IMR-90 (cell line): ENCODE data around the gene RC3H1. TPM values are rescaled to one million over a fixed set of nuclear protein-coding genes. Genes with fewer than 3 reads are reported as not detected.

ENCODE experiments used
- ATAC-seq: fragments of 200-7000 bp; cut with Tn5 transposase; 2 replicates; pipeline ENCODE4 v1.9.1; 2020; ENCODE audit warnings: low read depth, mild to moderate bottlenecking, moderate library complexity
- BruUV-seq: library from RNA; stranded (reverse); fragments of 400-500 nt; replicated peaks from 2 replicates; lab custom pipeline; 2021; lab: Mats Ljungman, UMichigan
- CTCF ChIA-PET: fragments of 300-600 bp; formaldehyde crosslinking; extraction: SDS; loops from one replicate; lab custom pipeline; 2021; ENCODE audit warnings: antibody characterized with exemption; lab: Yijun Ruan, JAX
- POLR2A ChIA-PET: fragments of 300-600 bp; sonication (Branson Sonifier 250); formaldehyde crosslinking; loops from one replicate; lab custom pipeline; 2022; ENCODE audit warnings: antibody characterized with exemption; ENCODE audit not compliant: unreplicated experiment; lab: Charles Lee
- DNase-seq: peaks from one replicate; pipeline ENCODE4 v3.0.0; 2013
- H2AFZ ChIP-seq: replicated peaks from 2 replicates; pipeline ENCODE3; 2013; ENCODE audit warnings: low read length, mild to moderate bottlenecking; ENCODE audit not compliant: poor library complexity
- H2AK5ac ChIP-seq: 2 replicates; pipeline ENCODE4 v1.6.1; 2013; ENCODE audit warnings: low read depth, low read length, inconsistent platforms
- H2AK9ac ChIP-seq: replicated peaks from 2 replicates; pipeline ENCODE3; 2013; ENCODE audit warnings: mild to moderate bottlenecking, low read depth, low read length, moderate library complexity; ENCODE audit not compliant: poor library complexity
- H2BK120ac ChIP-seq: 2 replicates; pipeline ENCODE4 v1.6.1; 2013; ENCODE audit warnings: low read depth, low read length, inconsistent platforms
- H2BK15ac ChIP-seq: 3 replicates; pipeline ENCODE4 v1.6.1; 2013; ENCODE audit warnings: low read depth, low read length, inconsistent platforms
- H2BK20ac ChIP-seq: 2 replicates; pipeline ENCODE4 v1.6.1; 2013; ENCODE audit warnings: low read depth, mild to moderate bottlenecking, inconsistent platforms, low read length, moderate library complexity
- H2BK5ac ChIP-seq: 2 replicates; pipeline ENCODE4 v1.6.1; 2013; ENCODE audit warnings: mild to moderate bottlenecking, low read depth, low read length, inconsistent platforms; ENCODE audit not compliant: poor library complexity, severe bottlenecking
- H3K14ac ChIP-seq: replicated peaks from 2 replicates; pipeline ENCODE4 v1.6.1; 2013; ENCODE audit warnings: low read depth, low read length, inconsistent platforms
- H3K18ac ChIP-seq: 2 replicates; pipeline ENCODE4 v1.6.1; 2013; ENCODE audit warnings: low read depth, low read length, control low read depth
- H3K23ac ChIP-seq: 2 replicates; pipeline ENCODE4 v1.6.1; 2013; ENCODE audit warnings: low read depth, low read length, inconsistent platforms
- H3K27ac ChIP-seq: 2 replicates; pipeline ENCODE4 v1.5.1; 2013; ENCODE audit warnings: mild to moderate bottlenecking, control low read depth, low read length; ENCODE audit not compliant: insufficient read depth
- H3K27me3 ChIP-seq: 2 replicates; pipeline ENCODE4 v1.6.1; 2013; ENCODE audit warnings: low read length; ENCODE audit not compliant: control insufficient read depth, insufficient read depth
- H3K36me3 ChIP-seq: 2 replicates; pipeline ENCODE4 v1.6.1; 2013; ENCODE audit warnings: low read length, mixed read lengths; ENCODE audit not compliant: control insufficient read depth, insufficient read depth
- H3K4ac ChIP-seq: 2 replicates; pipeline ENCODE4 v1.6.1; 2013; ENCODE audit warnings: low read depth, low read length, inconsistent platforms
- H3K4me1 ChIP-seq: 2 replicates; pipeline ENCODE4 v1.6.1; 2013; ENCODE audit warnings: low read length, mixed read lengths; ENCODE audit not compliant: control insufficient read depth, insufficient read depth
- H3K4me2 ChIP-seq: 2 replicates; pipeline ENCODE4 v1.6.1; 2013; ENCODE audit warnings: low read depth, mild to moderate bottlenecking, control low read depth, low read length, moderate library complexity
- H3K4me3 ChIP-seq: 2 replicates; pipeline ENCODE4 v1.5.1; 2013; ENCODE audit warnings: low read depth, mild to moderate bottlenecking, control low read depth, low read length, moderate library complexity; ENCODE audit not compliant: insufficient read depth
- H3K56ac ChIP-seq: 2 replicates; pipeline ENCODE4 v1.6.1; 2013; ENCODE audit warnings: low read length, inconsistent platforms; ENCODE audit not compliant: insufficient read depth; ENCODE audit errors: extremely low read depth
- H3K79me1 ChIP-seq, 2 experiments: 2 replicates each; pipeline ENCODE4 v1.6.1; 2013; ENCODE audit warnings: low read length in 2 of 2, inconsistent platforms in 1 of 2, low read depth in 1 of 2
- H3K9ac ChIP-seq: 2 replicates; pipeline ENCODE4 v1.6.1; 2013; ENCODE audit warnings: low read depth, low read length, control low read depth
- H3K9me1 ChIP-seq: 2 replicates; pipeline ENCODE4 v1.6.1; 2013; ENCODE audit warnings: low read length, inconsistent platforms; ENCODE audit not compliant: insufficient read depth
- H3K9me3 ChIP-seq: 2 replicates; pipeline ENCODE4 v1.6.1; 2013; ENCODE audit warnings: low read length; ENCODE audit not compliant: control insufficient read depth, insufficient read depth
- H4K20me1 ChIP-seq: 2 replicates; pipeline ENCODE4 v1.6.1; 2013; ENCODE audit warnings: low read length, inconsistent platforms; ENCODE audit not compliant: insufficient read depth
- H4K5ac ChIP-seq: 2 replicates; pipeline ENCODE4 v1.6.1; 2013; ENCODE audit warnings: mild to moderate bottlenecking, low read depth, low read length, control low read depth
- H4K8ac ChIP-seq, 2 experiments: 2 replicates each; pipeline ENCODE4 v1.6.1; 2013; ENCODE audit warnings: low read depth in 2 of 2, low read length in 2 of 2, control low read depth in 1 of 2, inconsistent platforms in 1 of 2
- H4K91ac ChIP-seq: 2 replicates; pipeline ENCODE4 v1.6.1; 2013; ENCODE audit warnings: low read depth, low read length, inconsistent platforms; ENCODE audit not compliant: insufficient read depth
- CEBPB ChIP-seq: IDR thresholded peaks from 2 replicates; pipeline ENCODE4 v1.6.1; 2012; ENCODE audit warnings: low read depth, low read length, improper control_type of control experiment
- CHD1 ChIP-seq: IDR thresholded peaks from 2 replicates; pipeline ENCODE4 v1.6.1; 2012; ENCODE audit warnings: low read depth, low read length, improper control_type of control experiment
- CTCF ChIP-seq: conservative IDR thresholded peaks from 2 replicates; pipeline ENCODE4 v1.5.1; 2012; ENCODE audit warnings: mild to moderate bottlenecking, low read depth, low read length, improper control_type of control experiment
- ELK1 ChIP-seq: fragments of 150-350 bp; IDR thresholded peaks from 2 replicates; pipeline ENCODE4 v1.6.1; 2016; ENCODE audit warnings: low read depth, mild to moderate bottlenecking, low read length, moderate library complexity, borderline replicate concordance
- FOS ChIP-seq: fragments of 150-350 bp; IDR thresholded peaks from 2 replicates; pipeline ENCODE4 v1.6.1; 2016; ENCODE audit warnings: low read depth, low read length
- MAFK ChIP-seq: IDR thresholded peaks from 2 replicates; pipeline ENCODE4 v1.6.1; 2012; ENCODE audit warnings: low read depth, low read length, improper control_type of control experiment
- MAZ ChIP-seq: IDR thresholded peaks from 2 replicates; pipeline ENCODE4 v1.6.1; 2012; ENCODE audit warnings: low read depth, mild to moderate bottlenecking, low read length, improper control_type of control experiment, moderate library complexity, borderline replicate concordance
- MXI1 ChIP-seq: IDR thresholded peaks from 2 replicates; pipeline ENCODE4 v1.6.1; 2012; ENCODE audit warnings: low read depth, mild to moderate bottlenecking, low read length, moderate library complexity, borderline replicate concordance
- NFE2L2 ChIP-seq: fragments of 150-350 bp; IDR thresholded peaks from 2 replicates; pipeline ENCODE4 v1.6.1; 2016; ENCODE audit warnings: low read depth, mild to moderate bottlenecking, low read length
- POLR2A ChIP-seq: IDR thresholded peaks from 2 replicates; pipeline ENCODE4 v1.6.1; 2012; ENCODE audit warnings: mild to moderate bottlenecking, low read depth, low read length
- RCOR1 ChIP-seq: IDR thresholded peaks from 2 replicates; pipeline ENCODE4 v1.6.1; 2012; ENCODE audit warnings: mild to moderate bottlenecking, low read length, improper control_type of control experiment; ENCODE audit not compliant: insufficient replicate concordance
- RFX5 ChIP-seq: IDR thresholded peaks from 2 replicates; pipeline ENCODE4 v1.8.0; 2012; ENCODE audit warnings: low read depth, mild to moderate bottlenecking, low read length, moderate library complexity
- SMC3 ChIP-seq: fragments of 150-350 bp; IDR thresholded peaks from 2 replicates; pipeline ENCODE4 v1.6.1; 2016; ENCODE audit warnings: low read depth, mild to moderate bottlenecking, antibody characterized with exemption, low read length, moderate library complexity
- USF2 ChIP-seq: fragments of 150-350 bp; IDR thresholded peaks from 2 replicates; pipeline ENCODE4 v1.6.1; 2017; ENCODE audit warnings: mild to moderate bottlenecking, antibody characterized with exemption, low read length, low read depth
- WGBS, 2 experiments: methylation state at CpG; one replicate each; pipeline versions ENCODE4 v1.1.5 to v1.1.7; 2013; ENCODE audit warnings: missing lambda C conversion rate in 2 of 2; ENCODE audit not compliant: insufficient read length in 1 of 2; ENCODE audit errors: extremely low coverage in 2 of 2; 5-methylcytosine and 5-hydroxymethylcytosine counted together
- dilution Hi-C: fragments of 300-500 bp; cut with HindIII; formaldehyde crosslinking; loops from one replicate; pipeline ENCODE4 v1.14.3; 2018; ENCODE audit warnings: low sequenced_read_pairs; ENCODE audit not compliant: unreplicated experiment
- in situ Hi-C: fragments of 300-500 bp; cut with MboI; formaldehyde crosslinking; loops from 3 replicates; pipeline ENCODE4 v1.14.3; 2019; ENCODE audit warnings: low sequenced_read_pairs, inconsistent platforms, mixed read lengths
- intact Hi-C: fragments of 100-400 bp; cut with micrococcal nuclease; formaldehyde crosslinking; loops from 2 replicates; pipeline ENCODE4 v1.10.0; 2022
- polyA plus RNA-seq, 3 experiments: library from polyadenylated mRNA; depleted of rRNA; stranded (reverse); fragments of >200 nt; gene quantifications; 2 replicates each; pipeline ENCODE4 v1.2.3, GENCODE V29; 2012; ENCODE audit warnings: low replicate concordance in 1 of 3
- total RNA-seq: library from RNA; depleted of rRNA; stranded (reverse); fragments of >200 nt; gene quantifications from 2 replicates; pipeline ENCODE4 v1.2.3, GENCODE V29; 2012

The RC3H1 gene
- total and polyA plus RNA-seq, 2 of the 4 experiments (the other 2 are of a cell fraction) = 5.1 to 39.3 TPM

- no TSS peak for BruUV-seq
- Histone ChIP-seq H2BK20ac (no peak overlapping the region), H2AFZ (no peak overlapping the region), H2AK9ac (no peak overlapping the region), H2BK5ac (no peak overlapping the region), H3K56ac (no peak overlapping the region), H3K4me2 (no peak overlapping the region), H3K9me1 (no peaks in the 10 kb centered on the region), H3K27me3 (no peaks in the 10 kb centered on the region), H2BK15ac (no peak overlapping the region), H4K91ac (no peak overlapping the region), H3K9me3 (no peaks in the 10 kb centered on the region), H3K36me3 (no peaks in the 10 kb centered on the region), H3K23ac (no peak overlapping the region), H4K20me1 (no peaks in the 10 kb centered on the region), H4K8ac (no peak overlapping the region), H3K4ac (no peak overlapping the region), H3K14ac (no peak overlapping the region), H2BK120ac (no peak overlapping the region), H3K27ac (no peak overlapping the region), H4K5ac (no peak overlapping the region), H3K79me1 (no peaks in the 10 kb centered on the region), H3K18ac (no peak overlapping the region), H2AK5ac (no peak overlapping the region), H3K4me1 (no peaks in the 10 kb centered on the region), H3K4me3 (no peak overlapping the region), H3K9ac (no peak overlapping the region)
- CTCF ChIA-PET = no interaction called here
- 100% methylated on average over 1 of the region's 3 CpGs; no CpG with 5 or more reads in 1 of the 2 experiments for WGBS, 2 experiments
- dilution Hi-C loops = no loop called here
- intact Hi-C loops = no loop called here
- ATAC-seq (no peak), DNase-seq (no peak)
- POLR2A ChIA-PET = interaction anchor here (0.6 kb wide), 1 partner anchor 318 kb away, joined by 6 read pairs; no protein-coding TSS in a partner anchor
- TF ChIP-seq USF2 (no peak), MXI1 (no peak), RCOR1 (no peak), MAZ (no peak), CEBPB (no peak), MAFK (no peak), ELK1 (no peak), FOS (no peak), RFX5 (no peak), NFE2L2 (no peak), CHD1 (no peak), POLR2A (no peak), SMC3 (no peak), CTCF (no peak)
- in situ Hi-C loops = no loop called here
Measured at GRCh38 chr1:173900992-173901391, 121.2 kb downstream of the RC3H1 start.
